Breast epithelium (tissue), 3 donors: ENCODE data around the gene PRXL2A.

Source experiments
- POLR2A ChIP-seq: fragments of 450-650 bp; IDR thresholded peaks from one replicate; pipeline ENCODE4 v1.6.1; 2016; ENCODE audit warnings: antibody characterized with exemption, mild to moderate bottlenecking, moderate library complexity
- TF ChIP-seq, protein P1 (sequence below), 3 donors: fragments of 450-650 bp; IDR thresholded peaks; one replicate each; pipeline ENCODE4 v1.5.1; 2016 to 2017; ENCODE audit warnings: antibody characterized with exemption in 3 of 3, mild to moderate bottlenecking in 3 of 3, moderate library complexity in 3 of 3

DNA sequence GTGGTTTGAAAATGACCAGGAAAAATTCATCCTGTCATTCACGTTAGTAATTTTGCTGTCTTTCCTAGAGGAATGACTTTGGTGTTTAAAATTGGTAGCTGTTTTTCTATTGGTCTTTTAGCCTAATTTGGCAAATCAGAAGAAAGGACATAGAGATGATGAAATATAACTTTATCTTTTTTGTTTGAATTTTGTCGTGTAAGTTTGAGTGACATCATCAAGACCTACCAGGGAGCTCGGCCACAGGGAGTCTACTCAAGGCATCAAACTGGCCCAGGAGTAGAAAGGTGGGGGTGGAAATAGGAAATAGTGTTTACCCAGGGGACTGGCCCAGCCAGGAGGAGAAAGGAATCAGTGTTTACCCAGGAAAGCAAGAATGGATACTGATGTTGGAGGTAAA lies 24.8 kb downstream of the PRXL2A start:
- TF ChIP-seq, protein P1, sequence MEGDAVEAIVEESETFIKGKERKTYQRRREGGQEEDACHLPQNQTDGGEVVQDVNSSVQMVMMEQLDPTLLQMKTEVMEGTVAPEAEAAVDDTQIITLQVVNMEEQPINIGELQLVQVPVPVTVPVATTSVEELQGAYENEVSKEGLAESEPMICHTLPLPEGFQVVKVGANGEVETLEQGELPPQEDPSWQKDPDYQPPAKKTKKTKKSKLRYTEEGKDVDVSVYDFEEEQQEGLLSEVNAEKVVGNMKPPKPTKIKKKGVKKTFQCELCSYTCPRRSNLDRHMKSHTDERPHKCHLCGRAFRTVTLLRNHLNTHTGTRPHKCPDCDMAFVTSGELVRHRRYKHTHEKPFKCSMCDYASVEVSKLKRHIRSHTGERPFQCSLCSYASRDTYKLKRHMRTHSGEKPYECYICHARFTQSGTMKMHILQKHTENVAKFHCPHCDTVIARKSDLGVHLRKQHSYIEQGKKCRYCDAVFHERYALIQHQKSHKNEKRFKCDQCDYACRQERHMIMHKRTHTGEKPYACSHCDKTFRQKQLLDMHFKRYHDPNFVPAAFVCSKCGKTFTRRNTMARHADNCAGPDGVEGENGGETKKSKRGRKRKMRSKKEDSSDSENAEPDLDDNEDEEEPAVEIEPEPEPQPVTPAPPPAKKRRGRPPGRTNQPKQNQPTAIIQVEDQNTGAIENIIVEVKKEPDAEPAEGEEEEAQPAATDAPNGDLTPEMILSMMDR (IDR thresholded peaks at IDR 0.05), result no peak
- TF ChIP-seq POLR2A, result no peak
